GM19238 (cell line): Measurements from ENCODE around the gene CARD9.

Experiments
- DNase-seq: peaks from one replicate; pipeline ENCODE4 v3.0.0; 2011; ENCODE audit warnings: low spot score; ENCODE audit not compliant: insufficient read length

The CARD9 gene

GRCh38 chr9:136349546-136349945, 23.9 kb downstream of the CARD9 start:
- no peak for DNase-seq

GRCh38 chr9:136348691-136349090, 24.8 kb downstream of the CARD9 start:
- no peak for DNase-seq

- DNase-seq: no peak
These were observed 25.8 kb downstream of the CARD9 start for GRCh38 chr9:136347472-136348256.

- no peak for DNase-seq
These were observed 26.5 kb downstream of the CARD9 start for GRCh38 chr9:136346927-136347465.

- DNase-seq: no peak
These were observed 27.4 kb downstream of the CARD9 start for GRCh38 chr9:136346157-136346481.

- DNase-seq: no peak
These were observed 27.9 kb downstream of the CARD9 start for GRCh38 chr9:136345281-136346156.

GRCh38 chr9:136344544-136345280, 28.8 kb downstream of the CARD9 start:
- DNase-seq: no peak

- no peak for DNase-seq
These were observed 29.6 kb downstream of the CARD9 start for GRCh38 chr9:136343884-136344269.

GRCh38 chr9:136343121-136343883, 30.2 kb downstream of the CARD9 start:
- no peak for DNase-seq

- DNase-seq: peak; percentile 59
These were observed 31.0 kb downstream of the CARD9 start for GRCh38 chr9:136342181-136343120.

GRCh38 chr9:136341769-136342168, 31.7 kb downstream of the CARD9 start:
- no peak for DNase-seq

- no peak for DNase-seq
These were observed 32.3 kb downstream of the CARD9 start for GRCh38 chr9:136341042-136341655.

- DNase-seq: no peak
These were observed 33.0 kb downstream of the CARD9 start for GRCh38 chr9:136340356-136341041.

- no peak for DNase-seq
These were observed 33.5 kb downstream of the CARD9 start for GRCh38 chr9:136339958-136340310.

GRCh38 chr9:136339173-136339957, 34.1 kb downstream of the CARD9 start:
- peak; percentile 63 for DNase-seq

- no peak for DNase-seq
These were observed 35.0 kb downstream of the CARD9 start for GRCh38 chr9:136338511-136338910.

GRCh38 chr9:136337416-136338395, 35.8 kb downstream of the CARD9 start:
- no peak for DNase-seq
